ENCODE measurements around the gene KIF26B. TPM values are rescaled to one million over a fixed set of nuclear protein-coding genes. Genes with fewer than 3 reads are reported as not detected.

KIF26B gene
- total RNA-seq, 2 donors from 2014 or later, result 0.30 to 0.35 TPM

DNA sequence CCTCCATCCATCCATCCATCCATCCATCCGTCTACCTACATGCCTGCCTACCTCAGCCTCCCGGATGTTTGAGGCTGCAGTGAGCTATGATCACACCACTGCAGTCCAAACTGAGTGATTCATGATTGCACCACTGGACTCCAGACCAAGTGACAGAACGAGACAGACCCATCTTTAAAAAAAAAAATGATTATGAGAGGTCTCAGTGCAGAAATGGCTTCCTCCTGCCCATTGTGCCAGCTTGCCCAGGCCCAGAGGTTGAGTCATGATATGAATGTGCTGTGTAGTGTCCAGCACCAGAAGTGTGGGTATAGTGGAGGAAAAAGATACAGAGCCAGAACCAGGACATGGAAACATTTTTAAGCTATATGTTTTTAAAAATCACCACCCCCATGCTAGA lies 149.9 kb downstream of the KIF26B start:
- TF ChIP-seq, protein P1, sequence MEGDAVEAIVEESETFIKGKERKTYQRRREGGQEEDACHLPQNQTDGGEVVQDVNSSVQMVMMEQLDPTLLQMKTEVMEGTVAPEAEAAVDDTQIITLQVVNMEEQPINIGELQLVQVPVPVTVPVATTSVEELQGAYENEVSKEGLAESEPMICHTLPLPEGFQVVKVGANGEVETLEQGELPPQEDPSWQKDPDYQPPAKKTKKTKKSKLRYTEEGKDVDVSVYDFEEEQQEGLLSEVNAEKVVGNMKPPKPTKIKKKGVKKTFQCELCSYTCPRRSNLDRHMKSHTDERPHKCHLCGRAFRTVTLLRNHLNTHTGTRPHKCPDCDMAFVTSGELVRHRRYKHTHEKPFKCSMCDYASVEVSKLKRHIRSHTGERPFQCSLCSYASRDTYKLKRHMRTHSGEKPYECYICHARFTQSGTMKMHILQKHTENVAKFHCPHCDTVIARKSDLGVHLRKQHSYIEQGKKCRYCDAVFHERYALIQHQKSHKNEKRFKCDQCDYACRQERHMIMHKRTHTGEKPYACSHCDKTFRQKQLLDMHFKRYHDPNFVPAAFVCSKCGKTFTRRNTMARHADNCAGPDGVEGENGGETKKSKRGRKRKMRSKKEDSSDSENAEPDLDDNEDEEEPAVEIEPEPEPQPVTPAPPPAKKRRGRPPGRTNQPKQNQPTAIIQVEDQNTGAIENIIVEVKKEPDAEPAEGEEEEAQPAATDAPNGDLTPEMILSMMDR (IDR thresholded peaks at IDR 0.05), result no peak
- Histone ChIP-seq H3K9ac (ENCODE audit: low read depth in 2 of 2, low read length in 2 of 2) (no peak overlapping the region), H3K36me3 (no peaks in the 10 kb centered on the region), H3K9me3 (no peaks in the 10 kb centered on the region), H3K27ac (no peak overlapping the region), H3K4me3 (no peak overlapping the region), H3K27me3 (no peaks in the 10 kb centered on the region), H3K4me1 (no peaks in the 10 kb centered on the region)
- no peak for DNase-seq
- intact Hi-C loops (cut with DNase I), result no loop called here

DNA sequence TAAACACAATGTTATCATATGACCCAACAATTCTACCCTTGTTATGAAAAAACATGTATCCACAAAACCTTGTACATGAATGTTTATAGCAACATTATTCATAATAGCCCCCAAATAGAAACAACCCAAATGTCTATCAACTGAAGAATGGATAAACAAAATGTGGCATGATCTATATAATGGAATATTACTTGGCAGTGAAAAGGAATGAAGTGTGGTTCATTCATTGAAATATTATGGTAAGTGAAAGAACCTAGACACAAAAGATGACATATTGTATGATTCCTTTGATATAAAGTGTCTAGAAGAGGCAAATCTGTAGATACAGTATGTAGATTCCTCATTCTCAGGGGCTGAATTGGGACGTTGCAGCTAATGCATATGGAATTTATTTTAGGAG lies 151.2 kb downstream of the KIF26B start:
- H3K4me1 ChIP-seq, result no peaks in the 10 kb centered on the region
- no peak overlapping the region for H3K9ac ChIP-seq (ENCODE audit: low read depth in 2 of 2, low read length in 2 of 2)
- H3K4me3 ChIP-seq, result no peak overlapping the region
- intact Hi-C loops (cut with DNase I), result no loop called here
- TF ChIP-seq, protein P1 (IDR thresholded peaks at IDR 0.05), result no peak
- no peak for DNase-seq
- no peaks in the 10 kb centered on the region for H3K36me3 ChIP-seq
- H3K9me3 ChIP-seq, result no peaks in the 10 kb centered on the region
- no peak overlapping the region for H3K27ac ChIP-seq
- H3K27me3 ChIP-seq, result no peaks in the 10 kb centered on the region

DNA sequence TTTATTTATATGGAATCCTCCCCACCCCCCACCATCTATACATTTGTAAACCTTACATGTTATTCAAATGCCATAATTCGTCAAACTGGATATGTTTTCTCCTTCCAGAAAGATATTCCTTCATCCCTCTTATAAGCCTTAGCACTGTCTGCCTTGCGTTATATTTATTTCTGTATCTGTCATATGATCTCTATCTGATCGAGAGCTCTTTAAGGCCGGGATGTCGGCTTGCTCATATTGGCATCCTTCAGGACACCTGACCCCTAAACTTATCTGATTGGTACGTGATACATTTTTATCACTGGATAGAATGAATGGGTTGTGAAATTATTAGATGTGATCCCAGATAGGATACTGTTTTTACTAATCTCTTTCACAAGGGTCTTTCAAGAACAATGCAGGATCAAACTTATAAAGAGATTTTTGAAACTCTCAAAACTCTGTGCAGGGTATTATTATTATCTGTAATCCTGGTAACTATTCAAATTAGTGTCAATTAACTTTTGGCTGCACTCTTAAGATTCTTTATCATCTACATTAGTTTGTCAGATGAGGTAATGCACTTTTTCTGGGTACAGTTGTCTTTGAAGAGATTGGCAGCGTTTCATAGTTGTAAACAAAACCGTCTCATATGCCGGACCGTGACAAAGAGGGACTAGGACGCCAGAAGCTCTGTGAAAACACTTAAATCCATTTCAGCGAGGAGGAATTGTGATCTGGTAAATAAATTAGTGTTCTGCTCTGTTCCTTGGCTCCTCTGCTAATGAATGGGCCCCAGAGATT lies 152.0 kb downstream of the KIF26B start:
- Histone ChIP-seq H3K27ac (no peak overlapping the region), H3K4me3 (no peak overlapping the region), H3K4me1 (no peaks in the 10 kb centered on the region), H3K9me3 (no peaks in the 10 kb centered on the region), H3K9ac (ENCODE audit: low read depth in 2 of 2, low read length in 2 of 2) (no peak overlapping the region), H3K27me3 (no peaks in the 10 kb centered on the region), H3K36me3 (no peaks in the 10 kb centered on the region)
- intact Hi-C loops (cut with DNase I), result no loop called here
- no peak for DNase-seq
- TF ChIP-seq, protein P1 (IDR thresholded peaks at IDR 0.05), result no peak

DNA sequence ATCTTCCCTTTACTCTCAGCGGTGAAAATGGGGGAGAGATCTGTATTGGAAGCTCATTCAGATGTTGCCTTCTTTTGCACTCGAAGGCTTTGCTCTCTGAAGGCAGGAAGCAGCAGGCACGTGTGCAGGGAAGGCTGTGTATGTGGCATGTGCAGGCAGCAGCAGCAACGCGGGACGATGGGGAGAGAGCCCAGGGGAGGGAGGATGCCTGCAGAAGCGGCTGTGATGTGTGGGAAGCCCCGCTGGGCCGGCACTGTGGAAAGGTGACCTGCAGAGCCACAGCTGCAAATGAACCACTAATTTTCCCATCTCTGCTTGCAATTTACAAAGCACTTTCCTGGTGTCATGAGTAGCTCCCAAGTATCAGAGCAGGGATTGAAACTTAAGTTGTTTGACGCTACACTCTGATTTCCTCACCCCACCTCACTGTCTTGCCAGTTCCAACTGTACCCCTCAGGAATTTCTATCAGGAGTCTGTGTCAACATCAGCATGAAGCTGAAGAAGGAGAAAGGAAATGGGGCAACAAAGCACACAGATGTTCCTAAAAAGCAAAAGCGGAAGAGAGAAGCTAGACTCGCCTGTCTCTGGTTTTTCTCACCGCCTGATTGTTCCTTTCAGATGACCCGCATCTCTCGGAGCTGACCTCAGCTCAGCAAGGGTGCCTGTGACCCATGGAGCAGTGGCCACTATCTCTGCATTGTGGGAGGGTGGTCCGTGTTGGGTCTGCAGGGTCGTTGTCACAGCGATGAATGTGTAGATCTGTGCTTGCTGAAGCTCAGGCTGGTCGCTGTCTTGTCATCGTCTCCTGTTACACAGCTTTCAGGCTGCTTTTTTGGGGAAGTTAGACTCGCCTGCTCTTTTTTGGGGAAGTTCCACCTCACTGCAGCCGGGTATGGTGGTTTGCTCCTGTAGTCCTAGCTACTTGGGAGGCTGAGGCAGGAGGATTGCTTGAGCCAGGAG lies 156.1 kb downstream of the KIF26B start:
- intact Hi-C loops (cut with DNase I), result no loop called here
- H3K9ac ChIP-seq (ENCODE audit: low read depth in 2 of 2, low read length in 2 of 2), result no peak overlapping the region
- H3K36me3 ChIP-seq, result no peaks in the 10 kb centered on the region
- no peak for DNase-seq
- H3K27ac ChIP-seq, result no peak overlapping the region
- H3K4me1 ChIP-seq, result no peaks in the 10 kb centered on the region
- no peaks in the 10 kb centered on the region for H3K27me3 ChIP-seq
- TF ChIP-seq, protein P1 (IDR thresholded peaks at IDR 0.05), result no peak
- no peak overlapping the region for H3K4me3 ChIP-seq
- no peaks in the 10 kb centered on the region for H3K9me3 ChIP-seq

DNA sequence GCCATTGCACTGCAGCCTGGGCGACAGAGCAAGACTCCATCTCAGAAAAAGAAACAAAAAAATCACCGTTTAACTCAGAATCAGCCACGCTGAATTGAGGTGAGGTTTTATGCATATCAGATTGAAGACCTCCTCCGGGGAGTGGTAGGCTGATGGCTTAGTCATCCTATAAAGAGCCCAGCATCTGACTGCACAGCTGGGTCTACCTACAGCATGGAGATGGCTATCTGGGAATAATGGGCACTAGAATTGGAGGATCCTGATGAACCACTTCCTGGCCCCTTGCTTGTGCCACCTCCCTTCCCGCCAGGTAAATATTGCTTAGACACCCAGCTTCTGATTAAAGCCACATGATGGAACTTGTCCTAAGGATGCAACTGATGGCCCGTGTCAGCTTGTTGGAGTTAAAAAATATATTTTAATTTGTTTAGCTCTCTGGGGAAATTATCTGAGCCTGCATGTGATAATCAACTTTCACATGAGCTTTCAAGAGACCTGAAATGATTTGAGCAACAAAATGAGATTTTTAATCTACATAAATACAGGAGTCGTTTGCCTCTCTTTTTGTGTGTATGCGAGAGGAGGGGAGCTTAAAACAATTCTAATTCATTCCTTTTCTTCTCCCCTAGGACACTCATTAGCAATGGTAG lies 157.2 kb downstream of the KIF26B start:
- intact Hi-C loops (cut with DNase I), result no loop called here
- no peaks in the 10 kb centered on the region for H3K36me3 ChIP-seq
- no peaks in the 10 kb centered on the region for H3K4me1 ChIP-seq

More for the DNA sequence above, 157.2 kb downstream of the KIF26B start:
- H3K9me3 ChIP-seq, result no peaks in the 10 kb centered on the region
- no peak for DNase-seq
- H3K27me3 ChIP-seq, result no peaks in the 10 kb centered on the region
- TF ChIP-seq, protein P1 (IDR thresholded peaks at IDR 0.05), result no peak
- H3K27ac ChIP-seq, result no peak overlapping the region
- H3K4me3 ChIP-seq, result no peak overlapping the region
- no peak overlapping the region for H3K9ac ChIP-seq (ENCODE audit: low read depth in 2 of 2, low read length in 2 of 2)
